ENCODE data around the gene RAP1A.
"Not testable (repeated sequence)": the region's sequence is repeated elsewhere in the genome, so short reads cannot be mapped to it uniquely, and the experiment has no call there.

The RAP1A gene

DNA sequence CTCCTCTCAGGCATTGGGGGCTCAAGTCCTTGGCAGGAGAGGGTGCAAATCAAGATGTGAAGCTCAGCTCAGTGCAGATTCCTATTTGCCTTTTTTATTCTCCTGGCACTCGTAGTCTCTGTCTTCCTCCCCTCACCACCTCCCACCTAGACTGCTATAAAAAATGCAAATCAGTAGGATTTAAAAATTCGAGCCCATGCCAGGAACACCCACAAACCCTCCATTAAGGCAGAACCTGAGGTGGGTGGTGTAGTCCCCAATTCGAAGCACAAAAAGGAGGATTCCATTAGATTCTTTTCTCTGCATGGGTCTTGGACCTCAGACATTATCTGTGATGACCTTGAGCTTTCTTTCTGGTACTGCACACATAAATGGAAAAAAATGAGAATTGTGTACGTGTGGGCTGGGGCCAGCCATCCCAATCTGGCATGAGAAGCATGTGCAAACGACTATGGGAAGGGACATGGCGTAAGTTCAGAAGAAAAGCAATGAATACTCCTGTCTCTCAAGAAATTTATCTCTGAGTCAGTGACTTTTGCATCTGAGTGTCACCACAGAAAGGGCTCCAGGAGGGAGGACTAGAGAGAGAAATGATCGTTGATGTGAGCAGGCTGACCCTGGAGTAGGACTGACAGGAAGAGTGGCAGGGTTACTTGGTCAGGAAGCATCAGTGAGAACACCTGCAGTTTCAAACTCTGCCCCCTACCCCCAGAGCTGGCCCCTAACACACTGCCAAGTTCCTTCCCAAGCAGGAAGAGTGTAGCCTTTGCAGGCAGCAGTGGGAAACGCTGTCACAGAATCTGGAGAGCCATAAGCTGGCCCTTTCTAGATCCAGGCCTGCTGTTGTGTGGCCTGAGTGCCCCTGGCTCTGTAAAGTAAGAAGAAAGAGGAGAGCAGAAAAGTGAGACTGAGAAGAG, 117.9 kb downstream of the RAP1A start:
- Histone ChIP-seq H3K4me3 (peak overlapping the region; percentile 89), H3K9me3 (ENCODE audit: low read depth, low read length) (no peaks in the 10 kb centered on the region), H3K9ac (ENCODE audit: insufficient read length) (no peak overlapping the region), H3K36me3 (ENCODE audit: insufficient read depth, low read length) (no peaks in the 10 kb centered on the region), H3K27ac (no peak overlapping the region)
- TF ChIP-seq EZH2 (IDR thresholded peaks at IDR 0.05): no peak
- no peak for TF ChIP-seq FOXP2 (optimal IDR thresholded peaks at IDR 0.05; ENCODE audit: control extremely low read depth, extremely low read length, insufficient read depth)
- no peak for TF ChIP-seq POLR2AphosphoS5 (IDR thresholded peaks at IDR 0.05; ENCODE audit: borderline replicate concordance, low read depth, low read length)
- no peak for DNase-seq (ENCODE audit: low read depth, low spot score)

DNA sequence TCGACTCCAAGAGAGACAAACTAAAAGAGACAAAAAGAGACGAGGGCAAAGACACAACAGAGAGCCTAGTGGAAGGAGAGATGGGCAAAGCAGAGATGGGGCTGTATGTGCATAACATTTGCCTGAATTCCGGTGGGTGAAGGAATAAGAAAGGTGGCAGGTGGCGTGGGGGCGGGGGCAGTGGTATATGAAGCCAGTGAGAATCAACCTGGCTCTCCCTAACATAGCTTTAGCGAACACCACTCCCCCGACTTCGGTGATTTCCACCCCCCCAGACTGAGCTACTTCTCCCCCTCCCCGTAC, 118.5 kb downstream of the RAP1A start:
- Histone ChIP-seq H3K36me3 (ENCODE audit: insufficient read depth, low read length) (no peaks in the 10 kb centered on the region), H3K27ac (no peak overlapping the region), H3K9me3 (ENCODE audit: low read depth, low read length) (no peaks in the 10 kb centered on the region), H3K9ac (ENCODE audit: insufficient read length) (no peak overlapping the region), H3K4me3 (peak overlapping the region; percentile 89)
- no peak for TF ChIP-seq EZH2 (IDR thresholded peaks at IDR 0.05)
- no peak for TF ChIP-seq FOXP2 (optimal IDR thresholded peaks at IDR 0.05; ENCODE audit: control extremely low read depth, extremely low read length, insufficient read depth)
- no peak for TF ChIP-seq POLR2AphosphoS5 (IDR thresholded peaks at IDR 0.05; ENCODE audit: borderline replicate concordance, low read depth, low read length)
- no peak for DNase-seq (ENCODE audit: low read depth, low spot score)

DNA sequence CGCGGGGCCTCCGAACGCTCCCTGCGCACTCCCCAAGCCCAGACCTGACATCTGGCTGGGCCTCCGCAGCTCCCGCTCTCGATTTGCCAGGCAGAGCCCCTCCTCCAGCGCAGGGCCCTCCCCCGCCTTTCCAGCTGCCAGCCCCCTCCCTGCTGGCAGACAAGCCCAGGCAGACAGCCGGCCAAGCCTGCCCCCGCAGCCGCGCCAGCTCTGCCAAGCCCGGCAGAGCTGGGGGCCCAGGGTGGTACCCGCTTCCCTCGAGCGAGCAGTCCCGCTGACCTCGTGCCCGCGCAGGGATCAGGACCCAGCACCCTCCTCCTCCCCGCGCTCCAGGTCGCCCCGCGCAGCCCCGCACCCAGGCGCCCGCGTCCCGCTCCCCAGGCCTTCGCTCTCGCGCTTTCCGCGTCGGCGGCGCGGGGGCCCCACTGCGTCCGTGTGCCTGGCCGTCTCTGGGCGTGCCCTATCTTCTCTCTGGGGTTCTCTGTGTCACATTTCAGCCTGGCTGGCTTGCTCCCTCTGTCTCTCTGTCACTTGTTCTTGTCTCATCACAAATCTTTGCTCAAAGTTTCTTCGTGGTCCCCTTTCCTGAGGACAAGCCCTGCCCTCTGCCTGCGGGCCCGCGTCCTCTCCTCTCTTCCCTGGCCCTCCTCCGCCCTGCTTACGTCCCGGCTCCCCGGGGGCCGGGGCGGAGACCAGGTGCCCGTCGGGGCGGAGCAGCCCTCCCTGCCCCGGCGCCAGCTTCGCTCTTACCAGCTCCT, 119.0 kb downstream of the RAP1A start:
- peak overlapping the region; percentile 89 for H3K4me3 ChIP-seq
- H3K36me3 ChIP-seq (ENCODE audit: insufficient read depth, low read length): no peaks in the 10 kb centered on the region
- H3K9me3 ChIP-seq (ENCODE audit: low read depth, low read length): no peaks in the 10 kb centered on the region
- peak overlapping the region; percentile 41 for H3K9ac ChIP-seq (ENCODE audit: insufficient read length)
- no peak for DNase-seq (ENCODE audit: low read depth, low spot score)
- TF ChIP-seq POLR2AphosphoS5 (IDR thresholded peaks at IDR 0.05; ENCODE audit: borderline replicate concordance, low read depth, low read length) (no peak), EZH2 (IDR thresholded peaks at IDR 0.05) (no peak), FOXP2 (optimal IDR thresholded peaks at IDR 0.05; ENCODE audit: control extremely low read depth, extremely low read length, insufficient read depth) (no peak)
- no peak overlapping the region for H3K27ac ChIP-seq

DNA sequence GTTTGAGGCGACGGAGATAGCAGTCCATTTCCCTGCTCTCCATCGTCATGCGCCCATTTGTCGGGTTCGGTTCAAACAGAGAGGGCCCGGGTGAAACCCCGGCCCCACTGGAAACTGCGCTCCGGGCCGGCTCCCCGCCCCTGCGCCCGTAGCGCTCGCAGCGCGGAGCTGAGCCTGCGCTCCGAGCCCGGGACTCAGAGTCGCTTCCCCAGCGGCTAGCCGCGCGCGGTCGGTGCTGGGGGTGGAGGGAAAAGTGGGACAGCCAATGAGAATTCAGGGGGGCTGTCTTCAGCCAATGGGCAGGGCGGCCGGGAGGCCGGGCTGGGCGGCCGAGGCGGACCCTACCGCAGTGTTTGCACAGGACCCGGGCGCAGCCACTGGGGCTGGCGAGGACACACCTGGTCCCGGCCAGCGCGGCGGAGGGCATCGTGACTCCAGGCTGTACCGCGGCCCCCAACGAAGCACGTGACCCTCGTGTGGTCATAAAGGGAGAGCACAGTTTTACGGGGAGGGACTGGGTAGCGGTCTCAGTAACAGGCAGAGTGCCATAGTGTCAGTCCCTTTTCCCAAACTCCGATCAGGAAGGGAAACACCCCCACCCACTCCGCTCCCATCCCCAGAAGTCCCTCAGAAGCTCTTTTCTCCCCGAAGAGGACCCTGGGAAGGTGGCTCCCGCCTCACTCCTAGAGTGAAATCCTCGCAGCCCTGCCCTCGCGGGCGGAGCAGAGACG, 119.8 kb downstream of the RAP1A start, which contains the start of gene INKA2:
Gene INKA2 (minus strand): TSS at position 202 of the 731 bp plus-strand sequence. CDS start 153 bp downstream, at position 49.
- no peaks in the 10 kb centered on the region for H3K9me3 ChIP-seq (ENCODE audit: low read depth, low read length)
- no peak for TF ChIP-seq FOXP2 (optimal IDR thresholded peaks at IDR 0.05; ENCODE audit: control extremely low read depth, extremely low read length, insufficient read depth)
- no peak for TF ChIP-seq POLR2AphosphoS5 (IDR thresholded peaks at IDR 0.05; ENCODE audit: borderline replicate concordance, low read depth, low read length)
- no peak for TF ChIP-seq EZH2 (IDR thresholded peaks at IDR 0.05)
- H3K9ac ChIP-seq (ENCODE audit: insufficient read length): peak within 1 kb of the TSS; percentile 41
- H3K36me3 ChIP-seq (ENCODE audit: insufficient read depth, low read length): no peaks in the 10 kb centered on the region
- no peak within 1 kb of the TSS for H3K27ac ChIP-seq
- no peak for DNase-seq (ENCODE audit: low read depth, low spot score)
- H3K4me3 ChIP-seq: peak within 1 kb of the TSS; percentile 89

DNA sequence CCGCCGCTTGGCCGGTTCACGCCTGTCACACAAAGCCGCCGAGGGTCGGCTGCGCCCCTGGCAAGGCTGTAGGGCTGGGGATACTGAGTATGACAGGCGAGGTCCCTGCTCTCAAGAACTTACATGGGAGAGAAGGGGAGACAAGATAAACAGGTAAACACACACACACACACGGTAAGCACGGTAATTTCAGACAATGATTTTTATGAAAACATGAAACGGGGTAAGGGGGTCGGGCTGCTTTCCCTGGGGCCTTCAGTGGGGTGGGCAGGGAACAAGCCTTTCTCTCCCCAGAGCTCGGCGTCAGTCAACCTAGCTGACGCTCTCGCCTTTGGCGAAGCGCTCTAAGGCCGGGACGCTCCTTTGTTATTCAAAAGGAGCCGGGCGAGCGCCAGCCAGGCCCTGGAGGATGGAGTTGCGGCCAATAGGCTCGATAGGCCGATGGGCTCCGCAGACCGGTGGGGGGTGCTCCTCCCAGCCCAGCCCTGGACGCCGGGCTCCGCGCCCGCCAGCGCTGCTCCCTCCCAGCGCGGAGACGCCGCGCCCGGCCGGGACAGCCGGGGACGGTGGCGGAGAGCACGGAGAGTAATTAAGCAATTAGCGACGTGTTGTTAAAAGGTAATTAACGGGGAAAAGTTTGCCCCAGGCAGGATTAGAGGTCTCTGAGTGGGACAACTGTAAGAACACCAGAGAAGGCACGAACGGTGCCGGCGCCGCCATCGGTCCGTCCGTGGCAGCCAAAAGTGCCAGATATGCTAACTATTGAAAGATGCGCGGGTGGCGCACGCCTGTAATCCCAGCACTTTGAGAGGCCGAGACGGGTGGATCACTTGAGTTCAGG, 120.6 kb downstream of the RAP1A start:
- peak; percentile 86 for TF ChIP-seq EZH2 (IDR thresholded peaks at IDR 0.05)
- no peak for TF ChIP-seq FOXP2 (optimal IDR thresholded peaks at IDR 0.05; ENCODE audit: control extremely low read depth, extremely low read length, insufficient read depth)
- H3K27ac ChIP-seq: no peak overlapping the region
- DNase-seq (ENCODE audit: low read depth, low spot score): no peak
- H3K9me3 ChIP-seq (ENCODE audit: low read depth, low read length): no peaks in the 10 kb centered on the region
- no peak overlapping the region for H3K9ac ChIP-seq (ENCODE audit: insufficient read length)
- H3K4me3 ChIP-seq: peak overlapping the region; percentile 89
- H3K36me3 ChIP-seq (ENCODE audit: insufficient read depth, low read length): no peaks in the 10 kb centered on the region

DNA sequence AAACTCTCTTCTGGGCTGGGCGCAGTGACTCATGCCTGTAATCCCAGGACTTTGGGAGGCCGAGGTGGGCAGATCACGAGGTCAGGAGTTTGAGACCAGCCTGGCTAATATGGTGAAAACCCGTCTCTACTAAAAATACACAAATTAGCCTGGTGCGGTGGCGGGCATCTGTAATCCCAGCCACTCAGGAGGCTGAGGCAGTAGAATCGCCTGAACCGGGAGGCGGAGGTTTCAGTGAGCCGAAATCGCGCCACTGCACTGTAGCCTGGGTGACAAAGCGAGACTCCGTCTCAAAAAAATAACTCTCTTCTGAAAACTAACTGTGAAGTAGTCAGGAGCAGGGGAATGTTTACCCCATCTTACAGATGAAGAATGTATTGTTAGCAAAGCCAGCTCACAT, 122.7 kb downstream of the RAP1A start:
- not testable (repeated sequence) for H3K4me3 ChIP-seq; DNase-seq (ENCODE audit: low read depth, low spot score); H3K9ac ChIP-seq (ENCODE audit: insufficient read length); H3K9me3 ChIP-seq (ENCODE audit: low read depth, low read length); H3K27ac ChIP-seq; H3K36me3 ChIP-seq (ENCODE audit: insufficient read depth, low read length)

DNA sequence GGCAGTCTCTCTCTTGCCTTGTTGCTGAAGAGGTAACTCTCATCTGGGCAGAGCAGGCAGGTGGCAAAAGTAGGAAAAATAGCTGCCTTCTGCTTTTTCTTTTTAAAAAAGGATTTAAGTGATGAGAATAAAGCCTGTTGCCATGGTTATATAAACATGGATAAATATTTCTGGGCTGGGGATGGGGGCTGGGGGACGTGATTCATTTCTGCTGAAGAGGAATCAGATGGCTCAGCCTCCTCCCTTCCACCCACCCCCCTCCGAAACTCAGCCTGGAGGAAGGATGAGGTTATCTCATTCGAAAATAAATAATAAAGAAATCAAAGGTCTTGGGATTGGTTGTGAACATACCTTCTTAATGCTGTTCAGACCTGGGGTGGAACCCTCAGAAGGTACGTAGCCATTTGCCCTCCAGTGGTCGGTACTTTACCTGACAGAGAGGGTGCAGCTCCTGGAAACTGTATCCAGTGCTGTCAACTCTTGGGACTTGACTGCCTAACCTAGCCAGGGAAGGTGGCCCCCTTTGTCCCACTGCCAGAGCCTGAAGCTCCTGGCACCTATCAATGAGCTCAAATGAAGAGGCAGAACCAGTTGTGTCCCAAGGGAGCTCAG, 123.5 kb downstream of the RAP1A start:
- no peak for DNase-seq (ENCODE audit: low read depth, low spot score)
- Histone ChIP-seq H3K36me3 (ENCODE audit: insufficient read depth, low read length) (no peaks in the 10 kb centered on the region), H3K9ac (ENCODE audit: insufficient read length) (no peak overlapping the region), H3K27ac (no peak overlapping the region), H3K4me3 (no peak overlapping the region), H3K9me3 (ENCODE audit: low read depth, low read length) (no peaks in the 10 kb centered on the region)
- no peak for TF ChIP-seq FOXP2 (optimal IDR thresholded peaks at IDR 0.05; ENCODE audit: control extremely low read depth, extremely low read length, insufficient read depth)
- no peak for TF ChIP-seq POLR2AphosphoS5 (IDR thresholded peaks at IDR 0.05; ENCODE audit: borderline replicate concordance, low read depth, low read length)
- no peak for TF ChIP-seq EZH2 (IDR thresholded peaks at IDR 0.05)
